ENCODE results near the gene TLX1. TPM values are rescaled to one million over a fixed set of nuclear protein-coding genes. Genes with fewer than 3 reads are reported as not detected.

Gene TLX1
- polyA plus RNA-seq, 1 donor: 0.57 TPM

GRCh38 chr10:101112799-101113594 lies 18.1 kb upstream of the TLX1 start:
- Histone ChIP-seq H3K36me3 (ENCODE audit: control insufficient read depth, insufficient read depth, low read length) (no peaks in the 10 kb centered on the region), H3K27me3 (ENCODE audit: control insufficient read depth, insufficient read depth, low read length) (peaks cover 61% of the 10 kb centered on the region), H3K9me3 (ENCODE audit: control insufficient read depth, low read depth, low read length) (no peaks in the 10 kb centered on the region), H3K4me3 (ENCODE audit: low read length) (no peak overlapping the region), H3K4me1 (ENCODE audit: control insufficient read depth, insufficient read depth, low read length) (no peaks in the 10 kb centered on the region), H3K27ac (ENCODE audit: low read length) (no peak overlapping the region)
- DNase-seq: no peak
- WGBS (ENCODE audit: insufficient coverage, low lambda C conversion rate): no CpG with 5 or more reads among the region's 12 CpGs

GRCh38 chr10:101113890-101114403 lies 17.2 kb upstream of the TLX1 start:
- WGBS (ENCODE audit: insufficient coverage, low lambda C conversion rate): no CpG with 5 or more reads among the region's 2 CpGs
- Histone ChIP-seq H3K27me3 (ENCODE audit: control insufficient read depth, insufficient read depth, low read length) (peaks cover 60% of the 10 kb centered on the region), H3K4me1 (ENCODE audit: control insufficient read depth, insufficient read depth, low read length) (no peaks in the 10 kb centered on the region), H3K36me3 (ENCODE audit: control insufficient read depth, insufficient read depth, low read length) (no peaks in the 10 kb centered on the region), H3K4me3 (ENCODE audit: low read length) (no peak overlapping the region), H3K27ac (ENCODE audit: low read length) (no peak overlapping the region), H3K9me3 (ENCODE audit: control insufficient read depth, low read depth, low read length) (no peaks in the 10 kb centered on the region)
- no peak for DNase-seq

DNA sequence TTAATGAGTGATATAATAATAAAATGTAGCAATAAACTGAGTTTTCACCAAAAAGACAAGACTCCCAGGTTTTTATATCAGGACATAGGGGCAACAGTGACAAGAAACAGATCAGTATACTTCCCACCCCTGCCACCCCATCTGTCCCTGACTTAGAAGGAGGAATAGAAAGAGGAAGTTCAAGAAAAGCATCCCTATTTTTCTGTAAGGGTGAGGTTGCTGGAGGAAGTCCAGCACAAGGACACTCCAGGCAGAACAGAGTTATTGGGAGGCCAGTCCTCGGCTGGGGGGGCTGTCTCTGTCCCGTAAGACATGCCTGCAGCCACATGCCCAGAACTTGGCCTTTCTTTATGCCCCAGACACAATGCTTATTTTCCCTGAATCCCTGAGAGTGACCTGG lies 16.5 kb upstream of the TLX1 start:
- DNase-seq: no peak
- no peaks in the 10 kb centered on the region for H3K4me1 ChIP-seq (ENCODE audit: control insufficient read depth, insufficient read depth, low read length)
- H3K36me3 ChIP-seq (ENCODE audit: control insufficient read depth, insufficient read depth, low read length): no peaks in the 10 kb centered on the region
- H3K9me3 ChIP-seq (ENCODE audit: control insufficient read depth, low read depth, low read length): no peaks in the 10 kb centered on the region
- no peak overlapping the region for H3K4me3 ChIP-seq (ENCODE audit: low read length)
- H3K27me3 ChIP-seq (ENCODE audit: control insufficient read depth, insufficient read depth, low read length): peaks cover 64% of the 10 kb centered on the region
- no peak overlapping the region for H3K27ac ChIP-seq (ENCODE audit: low read length)
- no CpG with 5 or more reads among the region's 2 CpGs for WGBS (ENCODE audit: insufficient coverage, low lambda C conversion rate)

DNA sequence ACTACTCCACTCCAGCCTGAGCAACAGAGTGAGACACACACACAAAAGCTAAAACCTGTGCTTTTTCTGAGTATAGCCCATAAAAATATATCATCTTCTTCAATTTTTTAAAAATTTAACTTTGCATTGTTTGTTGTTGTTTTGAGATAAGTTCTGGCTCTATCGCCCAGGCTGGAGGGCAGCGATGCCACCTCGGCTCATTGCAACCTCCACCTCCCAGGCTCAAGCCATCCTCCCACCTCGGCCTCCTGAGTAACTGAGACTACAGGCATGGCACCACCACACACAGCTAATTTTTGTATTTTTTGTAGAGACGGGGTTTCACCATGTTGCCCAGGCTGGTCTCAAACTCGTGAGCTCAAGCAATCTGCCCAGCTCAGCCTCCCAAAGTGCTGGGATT lies 14.3 kb upstream of the TLX1 start:
- Histone ChIP-seq H3K27ac (ENCODE audit: low read length) (no peak overlapping the region), H3K4me1 (ENCODE audit: control insufficient read depth, insufficient read depth, low read length) (peaks cover 8% of the 10 kb centered on the region), H3K36me3 (ENCODE audit: control insufficient read depth, insufficient read depth, low read length) (no peaks in the 10 kb centered on the region), H3K27me3 (ENCODE audit: control insufficient read depth, insufficient read depth, low read length) (peaks cover 67% of the 10 kb centered on the region), H3K9me3 (ENCODE audit: control insufficient read depth, low read depth, low read length) (peaks cover 2% of the 10 kb centered on the region), H3K4me3 (ENCODE audit: low read length) (no peak overlapping the region)
- no peak for DNase-seq
- 100% methylated on average over 1 of the region's 6 CpGs for WGBS (ENCODE audit: insufficient coverage, low lambda C conversion rate)

DNA sequence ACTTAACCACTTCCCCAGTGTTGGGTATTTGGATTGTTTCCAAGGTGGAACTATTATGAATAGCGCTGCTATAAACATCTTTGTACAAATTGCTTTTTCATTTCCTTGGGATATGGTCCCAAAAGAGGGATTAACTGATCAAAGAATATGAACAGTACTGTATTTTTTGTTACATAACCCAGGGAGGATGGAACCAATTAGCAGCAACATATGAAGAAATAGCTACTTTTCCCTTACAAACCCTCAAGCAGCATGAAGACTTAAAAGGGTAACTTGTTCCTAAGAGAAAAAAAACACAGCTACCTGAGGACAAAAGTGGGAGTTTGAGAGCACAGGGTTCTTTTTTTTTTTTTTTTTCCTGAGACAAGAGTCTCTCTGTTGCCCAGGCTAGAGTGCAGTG lies 13.1 kb upstream of the TLX1 start:
- no peak for DNase-seq
- Histone ChIP-seq H3K9me3 (ENCODE audit: control insufficient read depth, low read depth, low read length) (peaks cover 2% of the 10 kb centered on the region), H3K27me3 (ENCODE audit: control insufficient read depth, insufficient read depth, low read length) (peaks cover 75% of the 10 kb centered on the region), H3K4me3 (ENCODE audit: low read length) (no peak overlapping the region), H3K27ac (ENCODE audit: low read length) (no peak overlapping the region), H3K4me1 (ENCODE audit: control insufficient read depth, insufficient read depth, low read length) (peaks cover 13% of the 10 kb centered on the region), H3K36me3 (ENCODE audit: control insufficient read depth, insufficient read depth, low read length) (no peaks in the 10 kb centered on the region)
- WGBS (ENCODE audit: insufficient coverage, low lambda C conversion rate): no CpG with 5 or more reads among the region's 1 CpG

- DNase-seq: no peak
- Histone ChIP-seq H3K9me3 (ENCODE audit: control insufficient read depth, low read depth, low read length) (peaks cover 2% of the 10 kb centered on the region), H3K36me3 (ENCODE audit: control insufficient read depth, insufficient read depth, low read length) (no peaks in the 10 kb centered on the region), H3K4me1 (ENCODE audit: control insufficient read depth, insufficient read depth, low read length) (peaks cover 15% of the 10 kb centered on the region), H3K27ac (ENCODE audit: low read length) (no peak overlapping the region), H3K4me3 (ENCODE audit: low read length) (no peak overlapping the region), H3K27me3 (ENCODE audit: control insufficient read depth, insufficient read depth, low read length) (peaks cover 82% of the 10 kb centered on the region)
- WGBS (ENCODE audit: insufficient coverage, low lambda C conversion rate): no CpG with 5 or more reads among the region's 2 CpGs
Observed at GRCh38 chr10:101120520-101120883, 10.6 kb upstream of the TLX1 start.

DNA sequence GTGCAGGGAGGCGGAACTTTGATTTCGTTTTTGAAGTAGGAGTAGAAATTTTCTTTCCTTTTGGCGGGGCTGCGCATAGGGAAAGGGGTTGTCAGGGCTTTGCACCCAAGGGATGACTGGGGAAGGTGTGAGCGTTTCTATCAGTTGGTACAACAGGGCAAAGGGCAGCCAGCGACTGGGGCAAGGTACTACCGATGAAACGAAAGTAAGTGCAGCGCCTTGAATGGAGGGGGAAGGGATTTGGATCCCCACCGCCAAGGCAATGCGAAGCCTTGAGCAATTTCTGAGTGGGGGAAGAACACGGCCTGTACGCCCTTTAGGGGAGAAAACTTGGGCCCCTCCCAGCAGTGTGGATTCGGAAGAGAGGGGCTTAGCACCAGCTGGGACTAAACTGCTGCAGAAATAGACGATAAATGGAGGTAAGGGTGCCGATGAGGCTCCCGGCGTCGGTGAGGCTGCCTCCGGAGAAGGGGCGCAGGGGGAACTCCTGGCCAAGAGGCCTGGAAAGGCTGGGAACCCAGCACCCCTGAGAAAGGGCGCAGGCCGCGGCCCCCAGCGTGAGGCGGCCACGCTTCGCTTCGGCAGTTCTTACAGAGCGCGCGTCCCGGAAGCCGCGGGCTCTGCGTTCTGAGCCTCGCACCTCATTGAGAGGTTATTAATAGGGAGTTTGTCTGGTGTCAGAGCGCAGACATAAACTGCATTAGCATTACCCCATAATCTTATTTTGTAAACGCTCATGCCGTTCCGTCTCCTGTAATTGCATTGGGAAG lies 10.0 kb upstream of the TLX1 start:
- Histone ChIP-seq H3K27ac (ENCODE audit: low read length) (no peak overlapping the region), H3K27me3 (ENCODE audit: control insufficient read depth, insufficient read depth, low read length) (peaks cover 86% of the 10 kb centered on the region)
- peak; percentile 82 to 90 for DNase-seq

DNA sequence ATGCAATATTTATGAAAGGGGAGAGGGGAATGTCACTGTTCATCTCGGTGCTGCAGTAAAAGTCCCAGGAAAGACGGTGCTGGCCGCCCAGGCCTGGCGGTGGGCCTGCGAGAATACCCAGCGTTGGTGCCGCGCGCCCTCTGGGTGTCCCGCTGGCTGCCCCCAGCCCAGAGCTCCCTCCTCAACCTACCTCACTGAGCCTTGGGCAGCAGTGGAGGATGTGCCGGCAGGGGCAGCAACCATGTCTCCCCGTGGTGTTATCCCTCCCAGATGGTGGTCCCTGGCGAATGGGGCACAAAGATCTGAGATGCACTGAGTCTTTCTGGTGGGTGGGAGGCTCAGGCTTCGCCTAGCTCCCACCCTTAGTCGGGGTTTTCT lies 9.5 kb upstream of the TLX1 start:
- Histone ChIP-seq H3K9me3 (ENCODE audit: control insufficient read depth, low read depth, low read length) (peaks cover 2% of the 10 kb centered on the region), H3K36me3 (ENCODE audit: control insufficient read depth, insufficient read depth, low read length) (no peaks in the 10 kb centered on the region), H3K4me1 (ENCODE audit: control insufficient read depth, insufficient read depth, low read length) (peaks cover 15% of the 10 kb centered on the region), H3K27ac (ENCODE audit: low read length) (no peak overlapping the region), H3K27me3 (ENCODE audit: control insufficient read depth, insufficient read depth, low read length) (peaks cover 88% of the 10 kb centered on the region), H3K4me3 (ENCODE audit: low read length) (no peak overlapping the region)
- no peak for DNase-seq
- no CpG with 5 or more reads among the region's 15 CpGs for WGBS (ENCODE audit: insufficient coverage, low lambda C conversion rate)

More for the DNA sequence above, 10.0 kb upstream of the TLX1 start:
- WGBS (ENCODE audit: insufficient coverage, low lambda C conversion rate): 0% methylated on average over 1 of the region's 41 CpGs
- peaks cover 15% of the 10 kb centered on the region for H3K4me1 ChIP-seq (ENCODE audit: control insufficient read depth, insufficient read depth, low read length)
- H3K4me3 ChIP-seq (ENCODE audit: low read length): peak overlapping the region; percentile 51
- no peaks in the 10 kb centered on the region for H3K36me3 ChIP-seq (ENCODE audit: control insufficient read depth, insufficient read depth, low read length)
- H3K9me3 ChIP-seq (ENCODE audit: control insufficient read depth, low read depth, low read length): peaks cover 2% of the 10 kb centered on the region

DNA sequence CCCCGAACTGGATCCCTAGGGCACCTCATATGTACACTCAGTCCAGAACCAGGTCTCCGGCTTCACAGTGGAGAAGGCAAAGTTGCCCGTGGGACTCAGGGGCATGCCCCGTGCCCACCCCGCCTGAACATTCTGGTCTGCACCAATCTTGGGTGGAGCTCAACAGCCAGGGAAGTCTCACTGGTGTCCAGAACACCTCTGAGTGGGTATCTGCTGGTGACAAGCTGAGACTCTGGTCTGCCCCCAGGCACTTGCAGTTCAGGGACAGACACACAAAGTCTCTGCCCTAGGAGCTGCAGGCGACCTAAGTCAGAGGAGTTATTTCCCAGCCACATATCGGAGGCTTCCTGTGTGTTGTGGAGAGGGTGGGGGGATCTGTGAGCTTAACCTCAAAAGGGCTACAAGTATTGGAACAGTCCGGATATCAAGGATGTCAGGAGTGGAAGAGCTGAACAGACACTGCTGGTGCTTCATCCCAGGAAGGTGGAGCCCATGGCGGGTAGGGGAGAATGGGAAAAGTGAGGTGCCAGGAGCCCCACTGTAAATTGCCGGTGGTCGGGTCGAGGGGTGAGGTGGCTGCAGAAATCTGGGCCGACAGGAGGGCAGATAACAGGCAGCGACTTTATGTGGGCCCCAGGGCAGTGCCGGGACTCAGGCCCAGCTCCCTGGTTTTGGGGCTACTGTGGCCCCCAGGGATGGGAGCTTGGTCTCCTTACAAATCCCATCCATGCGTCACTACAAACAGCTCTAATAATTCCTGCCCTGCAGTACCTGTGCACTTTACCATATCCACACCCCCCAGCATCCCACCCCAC lies 8.6 kb upstream of the TLX1 start:
- 80% methylated on average over 1 of the region's 16 CpGs for WGBS (ENCODE audit: insufficient coverage, low lambda C conversion rate)
- DNase-seq: no peak
- Histone ChIP-seq H3K27me3 (ENCODE audit: control insufficient read depth, insufficient read depth, low read length) (peaks cover 90% of the 10 kb centered on the region), H3K4me3 (ENCODE audit: low read length) (no peak overlapping the region), H3K36me3 (ENCODE audit: control insufficient read depth, insufficient read depth, low read length) (no peaks in the 10 kb centered on the region), H3K27ac (ENCODE audit: low read length) (no peak overlapping the region), H3K9me3 (ENCODE audit: control insufficient read depth, low read depth, low read length) (peaks cover 2% of the 10 kb centered on the region), H3K4me1 (ENCODE audit: control insufficient read depth, insufficient read depth, low read length) (peaks cover 15% of the 10 kb centered on the region)
